Epithelial cell of esophagus (primary cell): ENCODE data around the gene SOX5.

Experiments used
- DNase-seq: peaks from one replicate; pipeline ENCODE4 v3.0.0; 2010; ENCODE audit warnings: low read depth
- H3K4me3 ChIP-seq: 2 replicates; pipeline ENCODE4 v1.5.1; 2011; ENCODE audit warnings: mild to moderate bottlenecking, low read length, control low read depth
- CTCF ChIP-seq: IDR thresholded peaks from 2 replicates; pipeline ENCODE4 v1.5.1; 2011; ENCODE audit warnings: low read depth, mild to moderate bottlenecking, low read length, control low read depth, inconsistent platforms; ENCODE audit not compliant: insufficient read depth; ENCODE audit errors: missing control alignments

SOX5 gene

GRCh38 chr12:23626791-23627190, 322.7 kb downstream of the SOX5 start:
- no peak overlapping the region for H3K4me3 ChIP-seq
- no peak for DNase-seq
- no peak for TF ChIP-seq CTCF

GRCh38 chr12:23621900-23622299, 327.6 kb downstream of the SOX5 start:
- TF ChIP-seq CTCF: no peak
- DNase-seq: no peak
- no peak overlapping the region for H3K4me3 ChIP-seq

GRCh38 chr12:23618718-23619117, 330.8 kb downstream of the SOX5 start:
- DNase-seq: no peak
- TF ChIP-seq CTCF: no peak
- H3K4me3 ChIP-seq: no peak overlapping the region

GRCh38 chr12:23617749-23618148, 331.7 kb downstream of the SOX5 start:
- no peak for TF ChIP-seq CTCF
- DNase-seq: no peak

GRCh38 chr12:23614280-23614679, 335.2 kb downstream of the SOX5 start:
- TF ChIP-seq CTCF: no peak
- no peak for DNase-seq
- no peak overlapping the region for H3K4me3 ChIP-seq

More at GRCh38 chr12:23617749-23618148, 331.7 kb downstream of the SOX5 start:
- H3K4me3 ChIP-seq: no peak overlapping the region

GRCh38 chr12:23611320-23611719, 338.1 kb downstream of the SOX5 start:
- no peak for DNase-seq
- no peak overlapping the region for H3K4me3 ChIP-seq
- no peak for TF ChIP-seq CTCF

- DNase-seq: no peak
- no peak for TF ChIP-seq CTCF
Measured at GRCh38 chr12:23600919-23601318, 348.6 kb downstream of the SOX5 start.

More at GRCh38 chr12:23600919-23601318, 348.6 kb downstream of the SOX5 start:
- no peak overlapping the region for H3K4me3 ChIP-seq
